Transverse colon (tissue), 4 donors: ENCODE data around the gene ACSM2B. TPM values are rescaled to one million over a fixed set of nuclear protein-coding genes. Genes with fewer than 3 reads are reported as not detected.
"Not testable (repeated sequence)": the region's sequence is repeated elsewhere in the genome, so short reads cannot be mapped to it uniquely, and the experiment has no call there.

ENCODE experiments used
- DNase-seq: peaks from one replicate; pipeline ENCODE4 v3.0.0-alpha.2; 2019
- H3K27ac ChIP-seq, 4 donors: fragments of 200-600 bp; sonication (generic); 2 replicates each; pipeline ENCODE4 v1.5.1; 2016 to 2018; ENCODE audit warnings: inconsistent platforms in 4 of 4
- H3K27me3 ChIP-seq: fragments of 200-600 bp; sonication (generic); 2 replicates; pipeline ENCODE4 v1.5.1; 2017; ENCODE audit warnings: inconsistent platforms
- H3K36me3 ChIP-seq, 4 donors: fragments of 200-600 bp; sonication (generic); 2 replicates each; pipeline ENCODE4 v1.5.1; 2017 to 2019; ENCODE audit warnings: inconsistent platforms in 4 of 4
- H3K4me1 ChIP-seq, 4 donors: fragments of 200-600 bp; sonication (generic); 2 replicates each; pipeline ENCODE4 v1.5.1; 2017 to 2020; ENCODE audit warnings: inconsistent platforms in 4 of 4
- H3K4me3 ChIP-seq, 4 donors: fragments of 200-600 bp; sonication (generic); 1 replicate in 1 of 4; 2 replicates in 3 of 4; pipeline versions ENCODE4 v1.5.1 to v1.6.1; 2017 to 2019; ENCODE audit warnings: inconsistent platforms in 4 of 4
- H3K9me3 ChIP-seq, 2 donors: fragments of 200-600 bp; sonication (generic); 2 replicates each; pipeline ENCODE4 v1.5.1; 2017 to 2019; ENCODE audit warnings: inconsistent platforms in 2 of 2
- CTCF ChIP-seq, 5 experiments: fragments of 200-600 bp in 3 of 5; fragments of 450-650 bp in 2 of 5; sonication (generic) in 3 of 5; IDR thresholded peaks; 1 replicate in 2 of 5; 2 replicates in 3 of 5; pipeline ENCODE4 v1.5.1; 2016 to 2017; ENCODE audit warnings: antibody characterized with exemption in 5 of 5, inconsistent platforms in 3 of 5, mild to moderate bottlenecking in 2 of 5, moderate library complexity in 1 of 5
- EP300 ChIP-seq: sonication (generic); formaldehyde crosslinking; IDR thresholded peaks from one replicate; pipeline ENCODE4 v1.6.1; 2017; ENCODE audit warnings: antibody characterized with exemption, low read depth
- POLR2A ChIP-seq: fragments of 450-650 bp; IDR thresholded peaks from one replicate; pipeline ENCODE4 v1.6.1; 2016; ENCODE audit warnings: antibody characterized with exemption, mild to moderate bottlenecking, moderate library complexity
- POLR2AphosphoS5 ChIP-seq, 3 donors: sonication (generic); formaldehyde crosslinking; IDR thresholded peaks; one replicate each; pipeline ENCODE4 v1.6.1; 2016; ENCODE audit warnings: antibody characterized with exemption in 3 of 3
- WGBS, 2 donors: methylation state at CpG; one replicate each; pipeline ENCODE4 v1.1.5; 2018; ENCODE audit warnings: low coverage in 1 of 2; 5-methylcytosine and 5-hydroxymethylcytosine counted together
- in situ Hi-C, 4 donors: fragments of 200-750 bp; cut with MboI; loops; one replicate each; pipeline versions ENCODE4 v1.15.0 to v1.15.1; 2017; ENCODE audit warnings: low sequenced_read_pairs in 3 of 4, low pct_ligation_motif_present in 1 of 4, low pct_unique_long_range_greater_than_20kb in 1 of 4
- intact Hi-C: fragments of 100-400 bp; cut with DNase I; formaldehyde crosslinking; loops from one replicate; pipeline ENCODE4 v1.15.1; 2023; ENCODE audit warnings: low total_unique reads
- small RNA-seq, 4 donors: library from RNA; depleted of rRNA; stranded (forward); fragments of <200 nt; gene quantifications; one replicate each; pipeline ENCODE3, GENCODE V24; 2016
- total RNA-seq, 4 donors: library from RNA; depleted of rRNA; stranded (reverse); fragments of >200 nt; gene quantifications; one replicate each; pipeline ENCODE4 v1.1.0, GENCODE V29; 2016

The ACSM2B gene
- total RNA-seq, 4 donors from 2014 or later = not detected

DNA sequence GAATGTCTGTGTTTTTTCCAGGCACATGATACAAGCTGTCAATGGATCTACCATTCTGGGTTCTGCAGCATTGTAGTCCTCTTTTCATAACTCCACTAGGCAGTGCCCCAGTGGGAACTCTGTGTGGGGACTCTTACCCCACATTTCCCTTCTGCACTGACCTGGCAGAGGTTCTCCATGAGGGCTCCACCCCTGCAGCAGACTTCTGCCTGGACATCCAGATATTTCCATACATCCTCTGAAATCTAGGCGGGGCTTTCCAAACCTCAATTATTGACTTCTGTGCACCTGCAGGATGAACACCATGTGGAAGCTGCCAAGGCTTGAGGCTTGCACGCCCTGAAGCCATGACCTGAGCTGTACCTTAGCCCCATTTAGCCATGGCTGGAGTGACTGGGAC is 68.9 kb downstream of the ACSM2B start:
- Histone ChIP-seq H3K27ac (no peak overlapping the region), H3K36me3 (no peaks in the 10 kb centered on the region), H3K27me3 (no peaks in the 10 kb centered on the region), H3K9me3 (peaks cover 0 to 4% of the 10 kb centered on the region in 2 donors), H3K4me1 (no peaks in the 10 kb centered on the region), H3K4me3 (no peak overlapping the region)
- no peak for TF ChIP-seq CTCF (IDR thresholded peaks at IDR 0.05)
- no peak for TF ChIP-seq POLR2A
- TF ChIP-seq EP300 = no peak
- no peak for TF ChIP-seq POLR2AphosphoS5 (IDR thresholded peaks at IDR 0.05)
- intact Hi-C loops (no loop called here), in situ Hi-C loops (no loop called here)
- WGBS, 2 donors = 20 to 69% methylated on average over 1 to 2 of the region's 2 CpGs
- no peak for DNase-seq

- no peaks in the 10 kb centered on the region for H3K36me3 ChIP-seq
- no peaks in the 10 kb centered on the region for H3K4me1 ChIP-seq
- H3K9me3 ChIP-seq = peaks cover 0 to 4% of the 10 kb centered on the region in 2 donors
- no peak overlapping the region for H3K27ac ChIP-seq
- no peak for DNase-seq
- H3K27me3 ChIP-seq = no peaks in the 10 kb centered on the region
- intact Hi-C loops = no loop called here
- TF ChIP-seq EP300 (no peak), POLR2AphosphoS5 (IDR thresholded peaks at IDR 0.05) (no peak), CTCF (IDR thresholded peaks at IDR 0.05) (no peak), POLR2A (no peak)
- no peak overlapping the region for H3K4me3 ChIP-seq
- in situ Hi-C loops = no loop called here
- WGBS, 2 donors = 38% methylated on average over 1 of the region's 1 CpG; no CpG with 5 or more reads in 1 of the 2 donors
Measured at GRCh38 chr16:20504418-20504817, 71.7 kb downstream of the ACSM2B start.

DNA sequence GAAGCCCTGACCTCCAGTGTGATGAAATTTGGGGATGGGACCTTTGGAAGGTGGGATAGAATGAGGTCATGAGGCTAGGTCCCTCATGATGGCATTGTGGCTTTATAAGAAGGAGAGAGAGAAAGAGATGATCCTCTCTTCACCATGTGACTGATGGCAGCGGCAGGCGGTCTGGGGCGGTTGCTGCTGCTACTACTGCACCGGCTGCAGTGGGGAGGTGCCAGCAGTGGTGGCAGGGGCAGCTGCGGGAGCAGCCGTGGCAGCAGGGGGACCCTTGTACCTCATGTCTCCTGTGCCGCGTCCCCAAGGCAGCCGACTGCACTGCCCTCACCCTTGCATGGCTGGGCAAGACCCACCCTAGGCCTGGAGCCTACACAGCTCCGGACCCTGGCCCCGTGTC is 84.7 kb downstream of the ACSM2B start:
- in situ Hi-C loops, H3K36me3 ChIP-seq, intact Hi-C loops, H3K9me3 ChIP-seq, H3K4me1 ChIP-seq, H3K4me3 ChIP-seq, H3K27me3 ChIP-seq, DNase-seq, H3K27ac ChIP-seq: not testable (repeated sequence)
- no CpG with 5 or more reads among the region's 11 CpGs for WGBS, 2 donors

GRCh38 chr16:20490994-20491393 is 85.2 kb downstream of the ACSM2B start:
- WGBS, 2 donors = no CpG with 5 or more reads among the region's 3 CpGs
- H3K36me3 ChIP-seq, H3K4me1 ChIP-seq, intact Hi-C loops, H3K4me3 ChIP-seq, H3K27me3 ChIP-seq, H3K27ac ChIP-seq, DNase-seq, in situ Hi-C loops, H3K9me3 ChIP-seq: not testable (repeated sequence)

Small RNAs within 50 kb of the gene (small RNA-seq; reads per million reads assigned to genes)
- 0 reads per million in 4 donors for gene AC141273.3

Other genes with a start within 250 kb of the ACSM2B start
- 1 to 10 TPM; 1.8 to 3.0 (median 2.8) TPM for gene GP2, start 248.9 kb downstream of the ACSM2B start, total RNA-seq
- not detected for gene UMOD, start 223.7 kb downstream of the ACSM2B start, total RNA-seq
- not detected for gene PDILT, start 171.6 kb downstream of the ACSM2B start, total RNA-seq
- gene ACSM5, start 166.8 kb downstream of the ACSM2B start, total RNA-seq = 1 to 10 TPM in 3 of 4 donors, not detected in 1; 1.3 to 2.3 (median 1.5) TPM
- not detected for gene ACSM2A, start 124.8 kb downstream of the ACSM2B start, total RNA-seq
- gene ACSM1, start 121.3 kb upstream of the ACSM2B start, total RNA-seq = 1 to 10 TPM in 1 of 4 donors, under 1 TPM in 2, not detected in 1; 0.80 to 3.7 (median 0.95) TPM
- gene THUMPD1, start 165.5 kb upstream of the ACSM2B start, total RNA-seq = 10 to 100 TPM; 23.1 to 64.8 (median 43.4) TPM
- 100 to 1,000 TPM in 1 of 4 donors, 10 to 100 TPM in 3; 21.7 to 108 (median 29.5) TPM for gene ACSM3, start 187.6 kb upstream of the ACSM2B start, total RNA-seq
- gene ERI2, start 230.1 kb upstream of the ACSM2B start, total RNA-seq = 10 to 100 TPM in 3 of 4 donors, 1 to 10 TPM in 1; 9.0 to 55.1 (median 30.0) TPM
- gene REXO5, start 230.2 kb upstream of the ACSM2B start, total RNA-seq = 10 to 100 TPM in 1 of 4 donors, 1 to 10 TPM in 3; 4.1 to 17.5 (median 6.4) TPM